DMS114 treated with DMSO at 0.1 percent for 48 hours (cell line): ENCODE data around the gene KCNJ12.
"Not testable (repeated sequence)": the region's sequence is repeated elsewhere in the genome, so short reads cannot be mapped to it uniquely, and the experiment has no call there.

Experiments used
- DNase-seq: peaks from one replicate; lab custom pipeline; 2025; ENCODE audit not compliant: unreplicated experiment; lab: John Stamatoyannopoulos, UW

Gene KCNJ12

DNA sequence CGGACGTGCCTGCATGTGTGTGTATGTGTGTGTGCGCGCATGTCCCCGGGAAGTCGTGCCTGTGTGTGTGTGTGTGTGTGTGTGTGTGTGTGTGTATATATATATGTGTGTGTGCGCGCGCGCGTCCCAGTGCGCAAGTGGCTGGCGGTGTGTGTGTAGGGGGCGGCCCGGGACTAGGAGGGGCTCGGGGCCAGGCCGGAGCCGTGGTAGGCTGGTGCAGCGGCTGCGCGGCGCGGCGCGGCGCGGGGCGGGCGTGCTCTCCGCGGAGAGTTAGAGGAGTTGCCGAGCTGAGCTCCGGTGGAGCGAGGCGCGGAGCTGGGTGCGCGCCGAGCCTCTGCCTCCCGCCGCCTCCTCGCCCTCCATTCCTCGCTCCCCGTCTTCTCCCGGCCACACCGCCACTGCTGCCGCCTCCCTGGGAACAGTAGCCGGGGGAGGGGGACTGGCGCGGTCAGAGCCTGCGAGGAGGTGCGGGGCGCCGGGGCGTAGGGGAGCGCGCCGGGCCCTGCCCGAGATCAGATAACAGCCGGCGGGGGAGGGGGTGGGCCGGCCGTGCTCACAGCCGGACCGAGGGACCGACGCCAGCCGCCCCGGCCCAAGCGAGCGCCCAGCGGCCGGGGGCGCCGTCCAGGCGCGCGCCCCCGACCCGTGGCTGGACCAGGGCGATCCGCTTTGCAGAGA lies at the start of gene KCNJ12:
Gene KCNJ12 (plus strand): TSS at position 277 of the 678 bp plus-strand sequence. CDS start 38,986 bp downstream, outside the sequence.
- DNase-seq = no peak

GRCh38 chr17:21327921-21328320 lies 48.2 kb upstream of the KCNJ12 start:
- not testable (repeated sequence) for DNase-seq

DNA sequence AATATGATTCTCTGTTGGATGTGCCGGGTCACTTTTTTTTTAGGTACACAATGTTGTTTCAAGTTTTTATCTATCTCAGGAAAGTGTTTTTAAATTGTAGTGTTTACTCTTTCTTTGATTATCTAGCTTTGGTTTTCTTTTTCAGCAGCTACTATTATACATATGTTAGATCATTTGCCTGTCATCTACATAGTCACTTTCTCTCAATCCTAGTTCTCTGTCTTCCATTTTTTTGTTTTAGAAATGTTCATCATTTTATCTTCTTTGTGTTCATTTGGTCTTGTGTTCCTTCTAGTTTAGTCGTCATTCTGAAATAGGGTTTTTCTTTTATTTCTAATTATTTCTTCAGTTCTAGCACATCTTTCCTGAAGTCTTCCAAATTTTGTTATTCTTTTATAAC lies 47.4 kb upstream of the KCNJ12 start:
- not testable (repeated sequence) for DNase-seq

- DNase-seq = no peak
These were observed 45.6 kb upstream of the KCNJ12 start for GRCh38 chr17:21330436-21331160.

- DNase-seq = not testable (repeated sequence)
These were observed 39.4 kb upstream of the KCNJ12 start for GRCh38 chr17:21336541-21337294.

DNA sequence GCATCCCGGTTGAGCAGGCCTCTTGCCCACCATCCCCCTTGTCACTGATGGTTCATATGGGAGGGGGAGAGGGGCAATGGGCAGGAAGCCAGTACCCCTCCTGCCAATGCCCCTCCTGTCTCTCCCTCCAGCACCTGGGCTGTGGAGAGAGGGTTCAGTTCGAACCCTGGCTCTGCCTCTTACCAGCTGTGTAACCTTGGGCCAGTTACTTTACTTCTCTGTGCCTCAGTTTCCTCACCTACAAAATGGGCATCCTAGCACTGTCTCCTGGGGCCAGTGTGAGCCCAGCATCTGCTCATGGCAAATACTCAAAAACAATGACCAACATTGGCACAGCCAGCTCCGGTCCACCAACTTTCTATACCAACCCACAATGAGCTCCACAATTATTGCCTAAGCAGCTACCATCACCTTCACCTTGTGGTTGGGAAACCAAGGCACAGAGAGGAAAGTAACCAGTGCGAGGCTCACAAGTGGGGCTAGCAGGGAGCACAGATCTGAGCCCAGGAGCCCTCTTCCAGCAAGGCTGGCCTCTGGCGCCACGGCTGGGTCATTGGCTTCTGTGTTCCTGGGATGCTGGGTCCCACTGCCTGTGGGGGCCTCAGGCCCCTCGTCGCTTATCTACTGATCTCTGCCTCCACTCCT lies 38.1 kb upstream of the KCNJ12 start:
- not testable (repeated sequence) for DNase-seq

- DNase-seq = no peak
These were observed 37.1 kb upstream of the KCNJ12 start for GRCh38 chr17:21339011-21339410.

- not testable (repeated sequence) for DNase-seq
These were observed 36.6 kb upstream of the KCNJ12 start for GRCh38 chr17:21339571-21339970.

- not testable (repeated sequence) for DNase-seq
These were observed 35.8 kb upstream of the KCNJ12 start for GRCh38 chr17:21340407-21340806.

GRCh38 chr17:21341279-21341678 lies 34.9 kb upstream of the KCNJ12 start:
- not testable (repeated sequence) for DNase-seq

DNA sequence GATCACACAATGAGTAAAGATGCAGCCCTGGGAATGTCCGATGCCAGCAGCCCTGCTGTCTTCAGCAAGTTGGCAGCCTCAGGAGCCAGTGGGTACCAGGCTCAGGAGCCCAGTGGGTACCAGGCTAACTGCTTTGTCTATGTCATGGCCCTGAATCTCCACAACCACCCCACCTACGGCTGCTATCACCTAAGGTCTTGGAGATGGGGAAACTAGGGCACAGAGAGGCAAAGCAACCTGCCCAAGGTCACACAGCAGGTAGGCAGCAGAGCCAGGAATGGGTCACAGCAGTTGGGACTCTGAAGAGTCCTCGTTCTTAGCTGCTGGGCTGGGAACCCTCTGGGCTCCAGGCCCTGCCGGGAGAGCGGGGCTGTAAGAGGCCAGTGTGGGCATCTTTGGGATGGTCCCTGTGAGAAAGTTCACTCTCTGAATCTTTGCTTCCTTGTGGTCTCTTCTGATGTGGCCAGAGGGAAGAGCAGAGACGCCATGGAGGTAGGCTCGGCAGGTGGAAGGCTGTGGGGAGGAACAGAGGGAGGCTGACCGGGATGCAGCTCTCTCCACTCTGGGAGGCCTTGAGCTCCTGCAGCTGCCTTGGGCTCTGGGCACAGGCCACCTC lies 34.1 kb upstream of the KCNJ12 start:
- DNase-seq = not testable (repeated sequence)

DNA sequence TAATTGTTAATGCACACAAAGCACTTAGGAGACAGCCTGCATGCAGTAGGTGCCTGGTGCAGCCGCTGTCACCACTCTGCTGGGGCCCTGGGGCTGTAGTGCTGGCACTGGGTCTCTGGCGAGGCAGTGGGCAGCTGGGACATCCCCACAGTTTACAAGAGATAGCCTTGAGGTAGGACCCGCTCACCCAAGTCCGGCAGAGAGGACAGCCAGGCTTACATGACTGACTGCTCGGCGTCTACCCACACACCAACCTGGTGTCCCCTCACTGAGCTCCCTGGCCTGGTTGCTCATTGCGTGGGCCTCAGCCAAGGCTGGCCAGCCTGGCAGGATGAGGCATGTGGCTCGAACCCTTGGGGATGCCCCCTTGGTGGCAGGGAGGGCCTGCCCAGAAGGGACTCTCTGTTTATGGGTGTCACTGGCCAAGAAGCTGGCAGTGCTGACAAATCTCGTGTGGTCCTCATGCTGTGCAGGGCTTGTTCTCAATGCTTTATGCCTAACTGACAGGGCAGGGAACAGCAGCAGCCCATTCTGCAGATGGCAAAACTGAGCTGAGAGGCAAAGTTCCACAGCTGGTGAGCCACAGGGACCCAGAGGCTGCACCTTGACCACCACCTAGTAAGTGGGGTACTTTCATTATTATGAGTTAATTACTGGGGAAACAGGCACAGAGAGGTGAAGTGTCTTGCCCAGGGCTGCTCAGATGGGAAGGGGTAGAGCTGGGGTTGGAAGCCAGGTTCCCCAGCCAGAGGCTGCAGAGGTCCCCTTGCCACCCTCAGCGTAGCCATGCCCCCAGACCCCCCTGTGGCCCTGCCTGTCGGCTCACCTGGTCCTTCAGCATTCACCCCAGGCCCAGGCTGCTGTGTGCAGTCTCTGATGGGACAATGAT lies 32.9 kb upstream of the KCNJ12 start:
- DNase-seq = not testable (repeated sequence)

GRCh38 chr17:21344801-21345200 lies 31.4 kb upstream of the KCNJ12 start:
- not testable (repeated sequence) for DNase-seq

DNA sequence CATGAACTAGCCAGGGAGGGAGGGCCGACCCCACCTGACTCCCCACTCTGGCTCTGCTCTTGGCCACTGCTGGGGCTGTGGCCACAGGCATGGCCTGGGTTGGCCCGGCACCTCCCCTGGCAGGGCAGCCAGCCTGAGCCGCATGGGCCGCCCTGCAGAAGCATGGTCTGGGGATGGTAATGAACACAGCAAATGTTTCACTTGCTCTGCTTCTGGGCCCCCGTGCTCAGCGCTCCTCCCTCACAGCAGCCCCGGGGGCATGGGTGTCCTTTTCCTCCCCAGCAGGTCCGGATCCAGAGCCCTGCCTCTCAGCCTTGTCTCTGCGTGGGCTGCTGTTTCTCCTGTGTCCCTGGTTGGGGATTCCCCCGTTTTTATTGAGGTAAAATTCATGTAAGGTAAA lies 30.9 kb upstream of the KCNJ12 start:
- no peak for DNase-seq

DNA sequence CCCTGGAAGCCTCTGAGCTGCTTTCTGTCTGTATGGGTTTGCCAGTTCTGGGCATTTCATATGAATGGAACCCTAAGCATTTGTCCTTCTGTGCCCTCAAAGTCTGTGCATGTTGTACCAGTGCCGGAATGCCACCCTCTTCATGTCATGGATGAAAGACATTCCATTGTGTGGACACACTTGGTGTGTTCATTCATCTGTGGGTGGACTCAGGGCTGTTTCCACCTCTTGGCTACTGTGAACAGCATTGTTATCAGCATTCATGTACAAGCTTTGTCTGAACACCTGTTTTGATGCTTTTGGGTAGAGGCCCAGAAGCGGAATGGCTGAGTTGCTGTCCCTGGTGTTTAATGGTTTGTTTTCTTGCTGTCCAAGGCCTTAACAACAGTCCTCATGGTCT lies 30.1 kb upstream of the KCNJ12 start:
- DNase-seq = not testable (repeated sequence)

DNA sequence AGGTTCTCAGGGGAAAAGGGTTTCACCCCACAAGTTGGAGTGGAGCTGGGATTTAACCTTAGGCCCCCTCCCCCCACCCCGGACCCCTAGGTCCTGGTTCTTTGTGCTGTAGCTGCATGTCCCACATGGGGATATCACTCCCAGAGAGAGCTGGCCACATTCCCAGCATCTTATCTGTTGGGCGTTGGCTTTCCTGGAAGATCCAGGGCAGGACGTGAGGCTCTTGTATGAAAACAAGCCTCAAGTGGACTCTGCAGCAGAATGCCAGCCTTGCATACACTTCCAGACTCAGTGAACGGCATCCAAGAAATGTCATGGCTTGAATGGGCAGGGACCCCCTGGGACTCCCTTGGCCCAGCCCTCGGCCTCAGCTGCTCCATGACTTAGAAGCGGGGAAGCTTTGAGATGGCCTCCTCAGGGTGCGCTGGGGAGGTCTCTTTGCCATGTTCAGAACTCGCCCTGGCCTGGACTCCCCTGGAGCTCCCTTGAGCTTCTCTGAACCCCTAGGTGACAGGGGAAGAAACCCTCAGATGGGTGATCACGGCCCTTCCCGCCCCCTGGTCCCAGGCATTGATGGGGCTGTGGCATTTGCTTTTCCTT lies 29.4 kb upstream of the KCNJ12 start:
- not testable (repeated sequence) for DNase-seq

GRCh38 chr17:21347660-21348059 lies 28.5 kb upstream of the KCNJ12 start:
- DNase-seq = not testable (repeated sequence)

GRCh38 chr17:21348081-21348925 lies 27.9 kb upstream of the KCNJ12 start:
- not testable (repeated sequence) for DNase-seq
